ENCODE measurements around the gene THSD4. TPM values are rescaled to one million over a fixed set of nuclear protein-coding genes. Genes with fewer than 3 reads are reported as not detected.

The THSD4 gene
- total RNA-seq, 4 donors from 2014 or later: 16.6 to 25.3 (median 24.1) TPM

GRCh38 chr15:71545923-71546322 lies 430.7 kb downstream of the THSD4 start:
- no peak for DNase-seq (ENCODE audit: low spot score in 2 of 2)
- Histone ChIP-seq H3K27me3 (no peaks in the 10 kb centered on the region), H3K4me3 (no peak overlapping the region), H3K4me1 (peaks cover 7% of the 10 kb centered on the region), H3K27ac (no peak overlapping the region), H3K9me3 (no peaks in the 10 kb centered on the region), H3K36me3 (no peaks in the 10 kb centered on the region)
- WGBS: 71% methylated on average over 1 of the region's 1 CpG
- TF ChIP-seq POLR2A (IDR thresholded peaks at IDR 0.05): no peak
- no peak for TF ChIP-seq POLR2AphosphoS5 (IDR thresholded peaks at IDR 0.05)
- TF ChIP-seq, protein P1, sequence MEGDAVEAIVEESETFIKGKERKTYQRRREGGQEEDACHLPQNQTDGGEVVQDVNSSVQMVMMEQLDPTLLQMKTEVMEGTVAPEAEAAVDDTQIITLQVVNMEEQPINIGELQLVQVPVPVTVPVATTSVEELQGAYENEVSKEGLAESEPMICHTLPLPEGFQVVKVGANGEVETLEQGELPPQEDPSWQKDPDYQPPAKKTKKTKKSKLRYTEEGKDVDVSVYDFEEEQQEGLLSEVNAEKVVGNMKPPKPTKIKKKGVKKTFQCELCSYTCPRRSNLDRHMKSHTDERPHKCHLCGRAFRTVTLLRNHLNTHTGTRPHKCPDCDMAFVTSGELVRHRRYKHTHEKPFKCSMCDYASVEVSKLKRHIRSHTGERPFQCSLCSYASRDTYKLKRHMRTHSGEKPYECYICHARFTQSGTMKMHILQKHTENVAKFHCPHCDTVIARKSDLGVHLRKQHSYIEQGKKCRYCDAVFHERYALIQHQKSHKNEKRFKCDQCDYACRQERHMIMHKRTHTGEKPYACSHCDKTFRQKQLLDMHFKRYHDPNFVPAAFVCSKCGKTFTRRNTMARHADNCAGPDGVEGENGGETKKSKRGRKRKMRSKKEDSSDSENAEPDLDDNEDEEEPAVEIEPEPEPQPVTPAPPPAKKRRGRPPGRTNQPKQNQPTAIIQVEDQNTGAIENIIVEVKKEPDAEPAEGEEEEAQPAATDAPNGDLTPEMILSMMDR (IDR thresholded peaks at IDR 0.05): no peak
- TF ChIP-seq EP300 (IDR thresholded peaks at IDR 0.05): no peak

- WGBS: 21% methylated on average over 12 of the region's 12 CpGs
- no peaks in the 10 kb centered on the region for H3K9me3 ChIP-seq
- peak overlapping the region; percentile 24 for H3K4me3 ChIP-seq
- no peaks in the 10 kb centered on the region for H3K27me3 ChIP-seq
- H3K27ac ChIP-seq: no peak overlapping the region
- TF ChIP-seq EP300 (IDR thresholded peaks at IDR 0.05): no peak
- no peak for TF ChIP-seq POLR2AphosphoS5 (IDR thresholded peaks at IDR 0.05)
- no peak for TF ChIP-seq POLR2A (IDR thresholded peaks at IDR 0.05)
- TF ChIP-seq, protein P1 (IDR thresholded peaks at IDR 0.05): no peak
- DNase-seq (ENCODE audit: low spot score in 2 of 2): no peak
- peaks cover 7% of the 10 kb centered on the region for H3K4me1 ChIP-seq
- no peaks in the 10 kb centered on the region for H3K36me3 ChIP-seq
Observed at GRCh38 chr15:71547011-71547410, 431.7 kb downstream of the THSD4 start.

- TF ChIP-seq POLR2AphosphoS5 (IDR thresholded peaks at IDR 0.05) (no peak), POLR2A (IDR thresholded peaks at IDR 0.05) (no peak), EP300 (IDR thresholded peaks at IDR 0.05) (no peak)
- TF ChIP-seq, protein P1 (IDR thresholded peaks at IDR 0.05): no peak
- H3K4me3 ChIP-seq: no peak overlapping the region
- no peaks in the 10 kb centered on the region for H3K9me3 ChIP-seq
- WGBS: 45% methylated on average over 4 of the region's 4 CpGs
- H3K36me3 ChIP-seq: no peaks in the 10 kb centered on the region
- no peaks in the 10 kb centered on the region for H3K27me3 ChIP-seq
- H3K27ac ChIP-seq: no peak overlapping the region
- H3K4me1 ChIP-seq: peaks cover 7% of the 10 kb centered on the region
- no peak for DNase-seq (ENCODE audit: low spot score in 2 of 2)
Observed at GRCh38 chr15:71548401-71548807, 433.1 kb downstream of the THSD4 start.

DNA sequence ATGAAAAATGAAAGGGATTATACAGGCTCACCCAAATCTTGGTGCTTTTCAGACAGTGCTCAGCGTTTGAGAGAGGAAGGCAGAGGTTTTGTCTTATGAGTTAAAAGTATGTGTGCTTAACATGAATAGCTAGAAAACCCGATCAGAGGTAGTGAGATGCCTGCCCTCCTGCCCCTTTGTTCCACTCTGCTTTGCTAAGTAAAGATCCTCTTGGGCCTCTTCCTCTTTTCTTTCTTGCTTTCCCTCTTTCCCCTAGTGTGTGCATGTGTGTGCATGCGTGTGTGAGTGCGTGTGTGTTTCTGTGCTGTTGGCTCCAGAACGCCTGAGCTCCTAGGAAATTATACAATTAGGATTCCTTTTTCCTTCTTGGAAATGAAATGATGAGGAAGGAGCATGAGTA lies 433.8 kb downstream of the THSD4 start:
- Histone ChIP-seq H3K27me3 (no peaks in the 10 kb centered on the region), H3K36me3 (no peaks in the 10 kb centered on the region), H3K9me3 (no peaks in the 10 kb centered on the region), H3K4me3 (no peak overlapping the region), H3K4me1 (peaks cover 7% of the 10 kb centered on the region), H3K27ac (peak overlapping the region; percentile 5)
- no peak for DNase-seq (ENCODE audit: low spot score in 2 of 2)
- TF ChIP-seq POLR2A (IDR thresholded peaks at IDR 0.05) (no peak), POLR2AphosphoS5 (IDR thresholded peaks at IDR 0.05) (no peak), EP300 (IDR thresholded peaks at IDR 0.05) (no peak)
- TF ChIP-seq, protein P1 (IDR thresholded peaks at IDR 0.05): no peak
- 34% methylated on average over 5 of the region's 5 CpGs for WGBS

DNA sequence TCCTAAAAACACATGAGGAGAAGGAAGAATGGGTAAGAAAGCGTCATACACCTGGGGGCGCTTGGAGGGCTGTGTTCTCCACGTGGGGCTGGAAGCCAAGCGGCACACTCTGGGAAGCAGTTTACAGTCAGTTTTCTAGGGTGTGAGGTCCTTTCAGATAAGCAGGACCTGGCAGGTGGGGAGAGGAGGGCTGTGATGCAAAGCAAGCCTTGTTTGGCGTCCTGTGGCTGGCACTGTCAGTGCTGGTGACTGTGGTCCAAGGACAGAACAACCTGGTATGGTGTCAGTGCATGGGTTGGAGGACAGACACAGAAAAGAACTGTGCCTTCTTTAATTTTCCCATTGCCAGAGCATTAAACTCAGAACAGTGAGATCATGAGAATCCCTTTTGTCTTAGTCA lies 434.4 kb downstream of the THSD4 start:
- no peaks in the 10 kb centered on the region for H3K9me3 ChIP-seq
- TF ChIP-seq POLR2A (IDR thresholded peaks at IDR 0.05): no peak
- H3K4me3 ChIP-seq: no peak overlapping the region
- no peaks in the 10 kb centered on the region for H3K36me3 ChIP-seq
- 49% methylated on average over 5 of the region's 5 CpGs for WGBS
- no peak overlapping the region for H3K27ac ChIP-seq
- peaks cover 7% of the 10 kb centered on the region for H3K4me1 ChIP-seq
- H3K27me3 ChIP-seq: no peaks in the 10 kb centered on the region
- no peak for DNase-seq (ENCODE audit: low spot score in 2 of 2)

GRCh38 chr15:71551566-71551965 lies 436.3 kb downstream of the THSD4 start:
- no peak for DNase-seq (ENCODE audit: low spot score in 2 of 2)
- Histone ChIP-seq H3K27ac (no peak overlapping the region), H3K27me3 (no peaks in the 10 kb centered on the region), H3K4me3 (no peak overlapping the region), H3K36me3 (no peaks in the 10 kb centered on the region), H3K9me3 (no peaks in the 10 kb centered on the region), H3K4me1 (peaks cover 7% of the 10 kb centered on the region)
- no peak for TF ChIP-seq POLR2A (IDR thresholded peaks at IDR 0.05)
- TF ChIP-seq, protein P1 (IDR thresholded peaks at IDR 0.05): no peak
- no peak for TF ChIP-seq POLR2AphosphoS5 (IDR thresholded peaks at IDR 0.05)
- no peak for TF ChIP-seq EP300 (IDR thresholded peaks at IDR 0.05)
- WGBS: 79% methylated on average over 5 of the region's 5 CpGs

All from suprapubic skin (tissue), 4 donors.